HG02840 (cell line): ENCODE data around the gene PARP3.
"Not testable (repeated sequence)": the region's sequence is repeated elsewhere in the genome, so short reads cannot be mapped to it uniquely, and the experiment has no call there.

ENCODE experiments used
- ATAC-seq: cut with Tn5 transposase; IDR thresholded peaks from one replicate; pipeline ENCODE4 v1.9.1; 2021; ENCODE audit warnings: mild to moderate bottlenecking, moderate library complexity, moderate number of reproducible peaks; ENCODE audit not compliant: unreplicated experiment, low FRiP score

PARP3 gene

DNA sequence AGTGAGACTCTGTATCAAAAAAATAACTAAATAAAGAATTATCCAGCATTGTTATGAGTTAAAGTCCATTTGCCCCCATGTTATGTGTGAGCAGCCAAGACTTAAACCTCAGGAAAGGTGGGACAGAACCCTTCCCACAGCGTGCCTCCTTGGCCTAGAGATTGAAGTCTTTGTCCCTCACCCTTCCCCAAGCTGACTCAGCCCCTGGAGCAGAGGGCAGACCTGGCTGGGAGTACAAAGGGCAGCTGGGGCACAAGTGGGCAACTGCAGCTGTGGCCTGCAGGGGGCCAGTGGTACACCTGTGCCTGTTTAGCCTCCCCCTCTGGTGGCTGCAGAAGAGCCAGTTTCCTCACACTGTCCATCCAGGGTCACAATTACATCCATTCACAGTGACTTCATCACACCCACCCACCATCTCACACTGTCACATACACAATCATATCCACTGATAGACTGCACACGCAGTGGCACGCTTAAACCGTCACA is 40.2 kb downstream of the PARP3 start:
- ATAC-seq = peak; percentile 30

DNA sequence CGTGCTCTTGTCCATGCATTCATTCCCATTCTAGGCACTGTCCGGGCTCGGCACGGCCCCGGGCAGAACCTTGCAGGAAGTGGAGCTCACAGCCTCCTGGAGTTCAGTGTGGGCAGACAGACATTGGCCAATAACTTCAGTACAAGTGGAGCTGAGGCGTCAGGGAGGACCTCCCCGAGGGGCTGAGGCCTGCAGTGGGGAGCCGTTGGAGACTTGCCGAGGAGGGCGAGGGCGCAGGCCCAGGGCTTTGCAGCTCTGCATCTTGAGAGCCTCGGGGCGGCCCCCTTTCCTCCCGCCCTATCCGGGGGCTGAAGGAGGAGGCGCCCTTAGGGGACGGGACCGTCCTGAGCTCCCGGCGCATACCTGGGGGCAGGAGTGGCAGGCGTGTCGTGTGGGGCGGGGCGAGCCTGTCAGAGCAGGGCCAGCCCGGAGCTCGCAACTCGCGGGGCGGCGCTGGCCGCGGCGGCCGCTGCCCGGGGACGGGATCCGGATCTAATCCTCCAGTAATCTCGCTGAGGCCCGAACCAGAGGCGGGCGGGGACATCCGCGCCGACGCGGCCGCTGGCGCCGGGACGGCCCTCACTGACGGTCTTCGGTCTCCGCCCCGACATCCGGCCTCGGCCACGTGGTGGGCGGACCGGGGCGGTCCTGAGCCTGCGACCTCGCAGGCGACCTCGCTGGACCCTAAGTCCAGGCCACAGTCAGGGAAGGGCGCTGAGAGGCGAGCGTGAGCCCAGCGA is 40.8 kb downstream of the PARP3 start, which contains the start of gene ACY1:
ACY1 (plus strand) TSS at position 698 of the 740 bp plus-strand sequence. CDS start 530 bp downstream, outside the sequence.
- ATAC-seq = peak; percentile 64

DNA sequence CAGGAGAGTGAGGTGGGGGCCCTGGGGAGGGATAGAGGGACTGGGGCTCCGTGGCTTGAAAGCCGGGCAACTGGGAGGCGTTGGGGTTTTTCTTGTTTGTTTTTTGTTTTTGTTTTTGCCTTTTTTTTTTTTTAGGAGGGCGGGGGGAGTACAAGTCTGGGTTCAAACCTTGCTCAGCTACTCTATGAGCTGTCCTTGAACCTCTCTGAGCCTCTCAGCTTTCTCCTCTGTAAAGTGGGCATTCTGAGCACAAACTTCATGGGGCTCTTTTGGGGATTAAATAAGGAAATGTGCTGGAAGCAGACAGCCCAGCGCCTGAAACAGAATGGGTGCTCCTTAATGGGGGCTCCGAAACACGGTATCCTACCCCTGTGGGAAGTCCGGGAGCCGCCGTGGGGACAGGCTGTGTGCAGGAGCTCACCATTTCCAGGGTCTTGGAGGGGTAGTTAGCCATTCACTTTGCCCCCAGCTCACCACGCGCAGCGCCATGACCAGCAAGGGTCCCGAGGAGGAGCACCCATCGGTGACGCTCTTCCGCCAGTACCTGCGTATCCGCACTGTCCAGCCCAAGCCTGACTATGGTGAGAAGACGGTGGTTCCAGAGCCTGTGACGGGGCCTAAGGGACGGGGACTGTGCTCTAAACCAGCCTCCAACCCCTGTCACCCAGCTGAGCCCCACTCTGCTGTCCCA is 41.6 kb downstream of the PARP3 start:
- ATAC-seq = no peak

GRCh38 chr3:51984269-51984647 is 42.1 kb downstream of the PARP3 start:
- ATAC-seq = no peak

GRCh38 chr3:51985063-51985462 is 42.9 kb downstream of the PARP3 start:
- no peak for ATAC-seq

DNA sequence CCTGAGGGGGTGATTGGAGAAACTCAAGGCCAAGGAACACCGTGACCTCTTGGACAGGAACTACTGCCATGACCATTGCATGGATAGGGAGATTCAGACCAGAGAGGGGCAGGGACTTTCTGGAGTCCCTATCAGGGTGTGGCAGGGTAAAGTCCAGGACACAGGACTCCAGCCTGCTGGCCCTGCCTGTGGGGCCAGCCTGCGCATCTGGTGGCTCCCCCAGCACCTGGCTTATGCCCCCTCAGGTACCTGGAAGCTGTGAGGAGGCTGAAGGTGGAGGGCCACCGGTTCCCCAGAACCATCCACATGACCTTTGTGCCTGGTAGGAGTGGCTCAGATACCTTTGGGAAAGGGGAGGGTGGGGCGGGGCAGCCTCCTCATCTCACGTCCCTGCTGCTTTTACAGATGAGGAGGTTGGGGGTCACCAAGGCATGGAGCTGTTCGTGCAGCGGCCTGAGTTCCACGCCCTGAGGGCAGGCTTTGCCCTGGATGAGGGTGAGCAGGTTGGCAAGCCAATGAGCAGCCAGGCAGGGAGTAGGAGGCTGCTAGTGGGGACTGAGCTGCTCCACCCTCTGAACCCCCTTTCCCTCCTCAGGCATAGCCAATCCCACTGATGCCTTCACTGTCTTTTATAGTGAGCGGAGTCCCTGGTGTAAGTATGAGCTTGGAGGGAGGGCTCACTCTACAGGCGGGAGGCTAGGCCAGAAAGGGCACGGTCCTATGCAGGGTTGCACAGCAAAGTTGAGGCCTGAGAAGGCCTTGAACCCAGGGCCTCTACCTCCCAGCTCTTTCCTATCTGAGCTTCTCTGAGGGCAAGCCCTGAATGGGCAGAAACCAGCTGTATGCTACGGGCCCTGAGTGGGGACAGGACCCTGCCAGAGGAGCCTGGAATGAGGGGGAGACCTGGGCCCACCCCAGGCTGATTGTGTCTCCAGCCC is 44.1 kb downstream of the PARP3 start:
- no peak for ATAC-seq

GRCh38 chr3:51987568-51987967 is 45.4 kb downstream of the PARP3 start:
- ATAC-seq = no peak

GRCh38 chr3:51988286-51989146 is 46.4 kb downstream of the PARP3 start:
- ATAC-seq = no peak

DNA sequence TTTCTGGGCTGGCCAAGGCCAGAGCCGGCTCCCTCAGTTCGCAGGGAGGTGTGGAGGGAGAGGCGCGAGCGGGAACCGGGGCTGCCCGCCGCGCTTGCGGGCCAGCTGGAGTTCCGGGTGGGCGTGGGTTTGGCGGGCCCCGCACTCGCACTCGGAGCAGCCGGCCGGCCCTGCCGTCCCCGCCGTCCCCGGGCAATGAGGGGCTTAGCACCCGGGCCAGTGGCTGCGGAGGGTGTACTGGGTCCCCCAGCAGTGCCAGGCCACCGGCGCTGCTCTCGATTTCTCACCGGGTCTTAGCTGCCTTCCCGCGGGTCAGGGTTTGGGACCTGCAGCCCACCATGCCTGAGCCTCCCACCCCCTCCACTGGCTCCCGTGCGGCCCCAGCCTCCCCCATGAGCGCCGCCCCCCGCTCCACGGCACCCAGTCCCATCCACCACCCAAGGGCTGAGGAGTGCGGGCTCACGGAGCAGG is 48.4 kb downstream of the PARP3 start:
- not testable (repeated sequence) for ATAC-seq

DNA sequence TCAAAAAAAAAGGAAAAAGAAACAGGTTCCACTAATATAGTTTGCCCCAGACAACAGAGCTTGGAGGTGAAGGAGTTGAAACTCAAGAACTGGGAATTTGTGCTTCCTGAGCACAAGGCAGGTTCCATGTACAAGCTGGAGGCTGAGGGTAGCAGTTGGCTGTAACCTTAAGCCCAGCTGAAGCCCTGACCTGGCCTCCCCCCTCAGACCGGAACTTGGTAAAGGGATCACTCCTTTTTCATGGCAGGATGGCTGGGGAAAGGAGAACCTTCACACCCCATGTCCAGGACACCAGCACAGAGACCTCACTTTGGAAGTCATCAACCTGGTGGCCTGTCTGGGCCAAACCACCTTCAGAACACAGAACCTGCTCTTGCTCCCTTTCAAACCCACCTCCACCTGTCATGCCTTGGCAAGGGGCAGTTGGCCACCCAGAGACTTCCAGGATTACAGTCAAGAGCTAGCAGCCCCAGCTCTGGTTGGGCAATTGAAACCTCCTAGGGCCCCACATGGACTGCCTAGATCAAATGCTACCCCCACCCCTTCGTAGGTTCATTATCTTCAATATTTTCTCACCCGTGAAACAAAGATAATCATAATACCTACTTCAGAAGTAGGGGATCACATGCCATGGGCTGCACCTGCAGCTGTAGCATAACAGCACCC is 50.0 kb downstream of the PARP3 start:
- ATAC-seq = no peak

- not testable (repeated sequence) for ATAC-seq
Observed at GRCh38 chr3:51993657-51994056, 51.5 kb downstream of the PARP3 start.

- no peak for ATAC-seq
Observed at GRCh38 chr3:51994530-51994929, 52.4 kb downstream of the PARP3 start.

DNA sequence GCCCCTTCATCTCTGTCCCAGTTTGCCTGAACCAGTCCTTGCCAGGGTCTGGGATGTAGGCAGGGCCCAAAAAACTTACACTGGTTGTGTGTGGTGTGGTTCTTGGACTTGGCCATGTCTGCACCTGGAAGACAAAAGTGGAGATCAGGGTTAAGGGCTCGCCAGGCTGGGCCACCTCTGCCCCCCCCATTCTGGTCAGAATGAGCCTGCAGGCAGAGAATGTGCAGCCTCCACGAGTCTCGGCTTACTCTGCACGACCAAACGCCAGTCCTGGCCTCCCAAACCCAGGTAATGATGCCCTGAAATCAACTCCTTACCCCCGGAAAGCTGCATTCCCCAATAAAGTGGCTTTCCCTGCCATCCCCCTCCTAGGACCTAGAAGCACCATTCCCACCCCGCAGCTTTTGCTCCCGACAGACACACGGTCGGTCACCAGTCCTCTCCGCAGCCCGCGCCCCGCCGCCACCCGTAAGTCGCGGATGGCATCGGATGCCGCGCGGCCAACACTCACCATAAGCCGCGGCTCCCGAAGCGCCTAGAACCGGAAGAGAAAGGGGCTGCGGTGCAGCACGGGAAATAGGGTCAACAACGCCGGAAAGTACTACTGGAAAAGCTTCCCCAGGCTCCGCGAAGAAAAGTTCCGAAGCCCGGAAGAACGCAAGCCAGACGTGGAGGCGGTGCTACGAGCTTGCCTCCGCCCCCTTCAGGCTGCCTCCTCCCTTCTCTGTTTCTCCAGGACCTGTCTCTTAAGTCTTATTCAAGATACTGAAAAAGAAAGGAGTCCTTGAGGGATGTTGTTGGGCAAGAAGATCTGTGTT is 53.4 kb downstream of the PARP3 start, which contains the start of gene RPL29:
RPL29 (minus strand) TSS at position 550 of the 818 bp plus-strand sequence; CDS start at position 116, 434 bp downstream.
- ATAC-seq = peak; percentile 83

DNA sequence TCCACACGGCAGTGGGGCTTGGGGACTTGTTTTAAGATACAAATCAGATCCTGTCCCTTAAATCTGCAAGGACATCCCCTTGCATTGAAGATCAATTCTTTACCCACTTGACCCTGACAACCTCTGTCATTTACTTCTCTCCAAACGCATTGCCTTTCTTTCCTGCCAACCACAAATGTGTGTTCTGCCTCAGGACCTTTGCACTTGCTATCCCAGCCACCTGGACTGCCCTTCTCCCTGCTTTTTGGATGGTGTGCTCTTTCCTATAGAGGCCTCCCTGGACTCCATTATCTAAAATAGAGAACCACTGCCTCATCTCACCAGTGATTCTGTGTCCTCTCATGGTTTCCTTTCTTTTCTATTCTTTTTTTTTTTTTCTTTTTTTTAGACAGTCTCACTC is 55.0 kb downstream of the PARP3 start:
- ATAC-seq = no peak

GRCh38 chr3:51997935-51998596 is 55.9 kb downstream of the PARP3 start:
- no peak for ATAC-seq
